ENCODE results near the gene PLEKHN1.

PLEKHN1 gene

DNA sequence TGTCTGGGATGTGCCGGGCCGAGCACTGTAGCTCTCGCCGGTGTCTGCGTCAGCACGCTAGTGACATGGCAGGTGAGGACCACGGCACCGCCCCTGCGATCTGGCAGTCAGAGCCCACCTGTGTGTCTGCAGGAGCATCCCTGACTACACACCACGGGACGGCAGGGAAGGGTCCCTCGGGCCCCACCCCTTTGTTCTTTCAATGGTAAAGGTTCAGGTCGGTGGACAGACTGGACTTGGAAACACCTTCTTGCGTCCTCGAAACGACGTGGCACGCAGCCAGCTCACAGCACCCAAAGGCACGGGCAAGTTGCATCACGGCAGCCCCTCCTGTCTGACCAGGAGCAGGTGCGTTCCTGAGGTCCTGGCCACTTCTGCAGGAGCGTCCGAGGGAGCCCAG is 46.3 kb upstream of the PLEKHN1 start:
- H3K4me3 ChIP-seq (replicated peaks; ENCODE audit: low read depth, low read length): no peak overlapping the region
- TF ChIP-seq, protein P1, sequence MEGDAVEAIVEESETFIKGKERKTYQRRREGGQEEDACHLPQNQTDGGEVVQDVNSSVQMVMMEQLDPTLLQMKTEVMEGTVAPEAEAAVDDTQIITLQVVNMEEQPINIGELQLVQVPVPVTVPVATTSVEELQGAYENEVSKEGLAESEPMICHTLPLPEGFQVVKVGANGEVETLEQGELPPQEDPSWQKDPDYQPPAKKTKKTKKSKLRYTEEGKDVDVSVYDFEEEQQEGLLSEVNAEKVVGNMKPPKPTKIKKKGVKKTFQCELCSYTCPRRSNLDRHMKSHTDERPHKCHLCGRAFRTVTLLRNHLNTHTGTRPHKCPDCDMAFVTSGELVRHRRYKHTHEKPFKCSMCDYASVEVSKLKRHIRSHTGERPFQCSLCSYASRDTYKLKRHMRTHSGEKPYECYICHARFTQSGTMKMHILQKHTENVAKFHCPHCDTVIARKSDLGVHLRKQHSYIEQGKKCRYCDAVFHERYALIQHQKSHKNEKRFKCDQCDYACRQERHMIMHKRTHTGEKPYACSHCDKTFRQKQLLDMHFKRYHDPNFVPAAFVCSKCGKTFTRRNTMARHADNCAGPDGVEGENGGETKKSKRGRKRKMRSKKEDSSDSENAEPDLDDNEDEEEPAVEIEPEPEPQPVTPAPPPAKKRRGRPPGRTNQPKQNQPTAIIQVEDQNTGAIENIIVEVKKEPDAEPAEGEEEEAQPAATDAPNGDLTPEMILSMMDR (IDR thresholded peaks at IDR 0.05; ENCODE audit: low read length, missing control alignments): no peak
- no peak for DNase-seq (ENCODE audit: low read depth)

DNA sequence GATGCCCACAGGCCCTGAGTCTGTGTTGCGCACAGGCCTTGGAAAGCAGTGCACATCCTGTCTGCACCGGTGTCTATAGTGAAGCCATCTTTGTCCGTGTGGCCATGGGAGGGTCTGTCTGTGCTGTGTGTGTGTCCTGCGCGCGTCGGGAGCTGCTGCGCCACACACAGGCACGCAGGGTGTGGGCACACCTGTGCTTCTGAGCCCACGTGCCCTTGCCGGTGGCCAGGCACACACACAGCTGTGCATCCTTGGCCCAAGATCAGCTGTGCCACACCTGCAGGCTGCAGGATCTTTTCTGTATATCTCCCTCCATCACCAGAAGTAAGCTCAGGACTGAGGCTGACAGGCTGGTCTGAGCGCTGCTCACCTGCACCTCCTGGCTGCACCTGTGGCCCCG is 45.8 kb upstream of the PLEKHN1 start:
- TF ChIP-seq, protein P1 (IDR thresholded peaks at IDR 0.05; ENCODE audit: low read length, missing control alignments): no peak
- H3K4me3 ChIP-seq (replicated peaks; ENCODE audit: low read depth, low read length): no peak overlapping the region
- DNase-seq (ENCODE audit: low read depth): no peak

DNA sequence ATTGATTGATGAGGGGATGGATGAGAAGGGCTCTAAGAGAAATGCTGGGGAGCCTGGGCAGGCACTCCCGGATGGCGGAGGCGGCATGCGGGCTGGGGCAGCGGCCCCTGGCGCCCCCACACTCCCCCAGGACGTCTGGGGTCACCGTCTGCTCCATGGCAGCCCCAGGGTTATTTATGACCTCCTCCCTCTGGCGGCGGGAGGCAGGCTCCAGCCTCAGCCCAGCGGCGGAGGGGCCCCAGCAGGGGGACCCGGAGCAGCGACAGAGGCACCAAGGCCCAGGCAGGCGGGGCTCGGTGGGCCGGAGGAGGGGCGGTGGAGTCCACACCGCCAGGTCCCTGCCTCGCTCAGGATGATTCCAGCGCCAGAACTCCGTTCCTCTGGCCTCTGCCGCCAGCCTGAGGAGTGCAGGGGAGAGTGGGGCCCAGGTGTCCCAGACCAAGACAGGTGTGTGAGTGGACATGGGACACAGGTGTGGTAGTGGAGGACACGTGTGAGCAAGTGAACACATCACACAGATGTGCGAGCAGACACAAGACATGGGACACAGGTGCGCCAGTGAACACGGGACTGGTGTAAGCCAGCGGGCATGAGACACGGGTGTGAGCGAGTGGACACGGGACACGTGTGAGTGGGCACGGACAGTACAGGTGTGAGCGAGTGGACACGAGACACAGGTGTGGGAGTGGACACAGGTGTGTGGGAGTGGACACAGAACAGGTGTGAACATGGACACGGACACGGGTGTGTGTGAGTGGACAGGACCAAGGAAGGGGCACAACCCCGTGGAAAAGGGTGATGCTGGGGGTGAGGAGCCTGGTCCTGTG is 45.1 kb upstream of the PLEKHN1 start:
- DNase-seq (ENCODE audit: low read depth): peak; percentile 69
- TF ChIP-seq, protein P1 (IDR thresholded peaks at IDR 0.05; ENCODE audit: low read length, missing control alignments): peak; percentile 41
- H3K4me3 ChIP-seq (replicated peaks; ENCODE audit: low read depth, low read length): no peak overlapping the region

DNA sequence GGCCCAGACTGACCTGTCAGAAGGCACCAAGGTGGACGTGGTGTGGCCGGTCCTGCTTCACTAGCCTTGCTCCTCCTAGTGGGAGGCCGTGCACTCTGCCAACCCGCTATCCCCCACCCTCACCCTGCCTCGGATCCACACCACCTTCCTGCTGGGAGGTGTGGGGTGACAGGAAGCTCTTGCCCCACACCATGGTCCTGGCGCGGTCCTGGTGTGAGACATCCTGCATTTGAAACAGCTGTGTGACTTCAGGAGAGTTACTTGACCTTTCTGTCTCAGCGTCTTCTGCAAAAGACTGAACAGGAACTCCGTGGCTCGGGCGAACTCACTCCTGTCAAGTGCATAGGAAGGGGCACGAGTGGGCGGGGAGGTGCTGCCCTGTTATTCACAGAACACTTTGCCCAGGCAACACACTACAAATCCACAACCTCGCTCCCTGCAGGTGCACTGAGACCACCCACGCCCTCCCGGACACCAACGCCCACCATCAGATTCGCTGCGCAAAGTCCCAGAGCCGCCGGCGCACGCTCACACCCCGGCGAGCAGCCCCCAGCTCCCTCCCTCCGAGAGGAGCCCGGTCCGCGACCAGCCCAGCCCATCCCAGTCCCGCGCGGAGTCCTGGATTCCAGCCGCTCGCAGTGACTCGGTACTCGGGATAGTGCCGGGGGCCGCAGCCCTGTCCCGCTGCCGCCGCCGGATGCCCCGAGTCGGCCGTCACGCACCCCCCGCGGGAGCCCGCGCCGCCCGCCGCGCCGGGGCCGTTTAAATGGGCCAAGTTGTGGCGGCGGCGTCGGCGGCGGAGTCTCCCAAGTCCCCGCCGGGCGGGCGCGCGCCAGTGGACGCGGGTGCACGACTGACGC is 42.9 kb upstream of the PLEKHN1 start, which contains the start of gene SAMD11:
TSS of gene SAMD11 (plus strand) at position 793 of the 860 bp plus-strand sequence. CDS start 509 bp downstream, outside the sequence.
- H3K4me3 ChIP-seq (replicated peaks; ENCODE audit: low read depth, low read length): peak within 1 kb of the TSS; percentile 31
- DNase-seq (ENCODE audit: low read depth): peak; percentile 77
- TF ChIP-seq, protein P1 (IDR thresholded peaks at IDR 0.05; ENCODE audit: low read length, missing control alignments): no peak

DNA sequence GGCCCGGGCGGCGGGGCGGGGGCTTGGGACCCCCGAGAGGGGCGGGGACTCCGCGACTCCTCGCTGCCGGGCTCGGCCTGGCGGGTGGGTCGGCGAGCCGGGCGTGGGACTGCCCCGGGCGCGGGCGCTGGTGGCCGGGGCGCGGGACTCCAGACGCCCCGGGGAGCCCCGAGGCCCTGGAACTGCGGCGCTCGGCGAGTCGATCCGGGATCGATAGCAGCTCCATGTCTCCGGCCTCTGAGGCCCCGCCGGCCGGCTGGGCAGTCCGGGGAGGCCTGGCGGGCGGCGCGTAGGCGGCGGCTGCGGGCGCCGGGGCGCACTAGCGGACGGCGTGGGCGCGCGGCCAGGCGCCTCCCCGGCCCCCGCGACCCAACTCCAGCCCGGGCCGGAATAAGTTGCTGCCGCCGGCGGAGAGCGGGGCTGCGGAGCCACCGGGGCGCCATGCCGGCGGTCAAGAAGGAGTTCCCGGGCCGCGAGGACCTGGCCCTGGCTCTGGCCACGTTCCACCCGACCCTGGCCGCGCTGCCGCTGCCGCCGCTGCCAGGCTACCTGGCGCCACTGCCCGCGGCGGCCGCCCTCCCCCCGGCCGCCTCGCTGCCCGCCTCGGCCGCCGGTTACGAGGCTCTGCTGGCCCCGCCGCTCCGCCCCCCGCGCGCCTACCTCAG is 42.2 kb upstream of the PLEKHN1 start:
- H3K4me3 ChIP-seq (replicated peaks; ENCODE audit: low read depth, low read length): no peak overlapping the region
- TF ChIP-seq, protein P1 (IDR thresholded peaks at IDR 0.05; ENCODE audit: low read length, missing control alignments): no peak
- DNase-seq (ENCODE audit: low read depth): no peak

DNA sequence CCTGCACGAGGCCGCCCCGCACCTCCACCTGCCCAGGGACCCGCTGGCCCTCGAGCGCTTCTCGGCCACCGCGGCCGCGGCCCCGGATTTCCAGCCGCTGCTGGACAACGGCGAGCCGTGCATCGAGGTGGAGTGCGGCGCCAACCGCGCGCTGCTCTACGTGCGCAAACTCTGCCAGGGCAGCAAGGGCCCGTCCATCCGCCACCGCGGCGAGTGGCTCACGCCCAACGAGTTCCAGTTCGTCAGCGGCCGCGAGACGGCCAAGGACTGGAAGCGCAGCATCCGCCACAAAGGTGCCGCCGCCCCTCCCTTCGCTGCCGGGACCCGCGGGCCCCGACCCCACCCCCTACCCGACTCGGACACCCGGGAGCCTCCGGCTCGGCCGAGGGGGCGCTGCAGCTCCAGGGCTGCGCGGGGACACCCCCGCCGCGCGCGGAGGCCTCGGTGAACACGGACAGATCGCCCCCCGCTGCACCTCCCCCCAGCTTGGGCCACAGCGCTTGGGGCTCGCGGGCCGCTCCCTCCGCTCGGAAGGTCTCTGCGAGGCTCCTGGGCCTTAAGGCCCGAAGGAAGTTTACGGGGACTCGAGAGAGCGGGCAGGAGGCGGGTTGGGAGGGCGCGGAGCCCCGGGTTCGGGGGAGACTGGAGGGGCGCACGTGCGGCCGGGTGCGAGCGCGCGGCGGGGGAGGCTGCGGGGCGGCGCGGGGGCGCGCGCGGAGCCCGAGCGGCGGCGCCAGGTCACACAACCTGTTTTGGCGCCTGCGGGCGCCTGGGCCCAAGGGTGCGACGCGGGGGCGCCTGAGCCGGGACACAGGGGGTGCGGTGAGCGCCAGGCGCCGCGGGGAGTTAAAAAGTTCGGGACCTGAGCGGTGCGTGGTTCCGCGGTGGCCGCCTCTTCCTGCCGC is 41.4 kb upstream of the PLEKHN1 start:
- DNase-seq (ENCODE audit: low read depth): peak; percentile 29
- H3K4me3 ChIP-seq (replicated peaks; ENCODE audit: low read depth, low read length): peak overlapping the region; percentile 31
- TF ChIP-seq, protein P1 (IDR thresholded peaks at IDR 0.05; ENCODE audit: low read length, missing control alignments): no peak
